NCI-H748 (cell line): ENCODE measurements around the gene GATA1.
"Not testable (repeated sequence)": the region's sequence is repeated elsewhere in the genome, so short reads cannot be mapped to it uniquely, and the experiment has no call there.

ENCODE experiments used
- DNase-seq: peaks from one replicate; lab custom pipeline; 2025; ENCODE audit not compliant: unreplicated experiment; lab: John Stamatoyannopoulos, UW

The GATA1 gene

GRCh38 chrX:48806081-48806480, 19.7 kb downstream of the GATA1 start:
- no peak for DNase-seq

- DNase-seq: no peak
Observed at GRCh38 chrX:48813644-48814043, 27.3 kb downstream of the GATA1 start.

- DNase-seq: no peak
Observed at GRCh38 chrX:48814722-48815121, 28.3 kb downstream of the GATA1 start.

- DNase-seq: no peak
Observed at GRCh38 chrX:48815266-48815665, 28.9 kb downstream of the GATA1 start.

GRCh38 chrX:48816014-48816810, 29.8 kb downstream of the GATA1 start:
- DNase-seq: no peak

GRCh38 chrX:48818098-48818497, 31.7 kb downstream of the GATA1 start:
- no peak for DNase-seq

- no peak for DNase-seq
Observed at GRCh38 chrX:48818866-48819265, 32.5 kb downstream of the GATA1 start.

GRCh38 chrX:48819394-48819793, 33.0 kb downstream of the GATA1 start:
- DNase-seq: not testable (repeated sequence)

GRCh38 chrX:48823053-48823452, 36.7 kb downstream of the GATA1 start:
- no peak for DNase-seq

- DNase-seq: no peak
Observed at GRCh38 chrX:48824066-48824465, 37.7 kb downstream of the GATA1 start.

- no peak for DNase-seq
Observed at GRCh38 chrX:48826135-48826875, 39.9 kb downstream of the GATA1 start, which contains the start of gene ERAS. TSS of gene ERAS (plus strand) at chrX:48826513. CDS start at chrX:48829124, 2,611 bp downstream.

- DNase-seq: no peak
Observed at GRCh38 chrX:48826876-48827653, 40.7 kb downstream of the GATA1 start.

- no peak for DNase-seq
Observed at GRCh38 chrX:48827654-48827968, 41.2 kb downstream of the GATA1 start.

GRCh38 chrX:48829016-48829735, 42.8 kb downstream of the GATA1 start:
- no peak for DNase-seq

- no peak for DNase-seq
Observed at GRCh38 chrX:48831136-48831908, 44.9 kb downstream of the GATA1 start.

GRCh38 chrX:48831909-48832291, 45.5 kb downstream of the GATA1 start:
- no peak for DNase-seq

- DNase-seq: peak; percentile 1
Observed at GRCh38 chrX:48833542-48834138, 47.2 kb downstream of the GATA1 start.

GRCh38 chrX:48834383-48834709, 48.0 kb downstream of the GATA1 start:
- peak; percentile 65 for DNase-seq

- peak; percentile 97 for DNase-seq
Observed at GRCh38 chrX:48835524-48836329, 49.3 kb downstream of the GATA1 start, which contains the start of gene PCSK1N. TSS of gene PCSK1N (minus strand) at chrX:48835610. CDS start at chrX:48835532, 78 bp downstream.
